ENCODE measurements around the gene PILRA. TPM values are rescaled to one million over a fixed set of nuclear protein-coding genes. Genes with fewer than 3 reads are reported as not detected.

Gene PILRA
- total and polyA plus RNA-seq, 2 of the 13 experiments (the other 11 are each of a cell fraction or from before 2014, with no cell fraction given) = 0.13 to 1.3 TPM

GRCh38 chr7:100428199-100428966 lies 55.1 kb downstream of the PILRA start, which contains the start of gene ZCWPW1 (continued):
- TF ChIP-seq ARID4A (CRISPR knock-in tag; IDR thresholded peaks at IDR 0.05; ENCODE audit: borderline replicate concordance) (peak; percentile 77; the same call in 1 of the 2 replicates), ZNF44 (CRISPR knock-in tag; IDR thresholded peaks at IDR 0.05) (no peak; the same call in 1 of the 2 replicates), ZNF383 (CRISPR knock-in tag; IDR thresholded peaks at IDR 0.05; ENCODE audit: borderline replicate concordance) (peak; percentile 6; the same call in 1 of the 2 replicates), MTA1 (CRISPR knock-in tag; IDR thresholded peaks at IDR 0.05; ENCODE audit: borderline replicate concordance) (peak; percentile 19; the same call in 1 of the 2 replicates), ZNF468 (CRISPR knock-in tag; IDR thresholded peaks at IDR 0.05) (no peak; the same call in 1 of the 2 replicates), HIC2 (CRISPR knock-in tag; IDR thresholded peaks at IDR 0.05; ENCODE audit: low read depth) (peak; percentile 75; the same call in 1 of the 2 replicates), KDM6A (CRISPR knock-in tag; IDR thresholded peaks at IDR 0.05; ENCODE audit: low read depth) (no peak; the same call in 1 of the 2 replicates), ZGPAT (CRISPR knock-in tag; IDR thresholded peaks at IDR 0.05) (peak; percentile 89; the same call in 1 of the 2 replicates), RERE (CRISPR knock-in tag; IDR thresholded peaks at IDR 0.05; ENCODE audit: low read depth) (0 out of 2 replicates have a peak, but pooled peaks have one; percentile 32), DMTF1 (CRISPR knock-in tag; IDR thresholded peaks at IDR 0.05) (no peak), MTF2 (CRISPR knock-in tag; IDR thresholded peaks at IDR 0.05; ENCODE audit: borderline replicate concordance) (peak; percentile 68; the same call in 1 of the 2 replicates)

Data from HepG2 (cell line).